Kidney epithelial cell (primary cell): ENCODE measurements around the gene MITF. TPM values are rescaled to one million over a fixed set of nuclear protein-coding genes. Genes with fewer than 3 reads are reported as not detected.

Source experiments
- DNase-seq: peaks from one replicate; pipeline ENCODE4 v3.0.0-alpha.2; 2010; ENCODE audit warnings: low read depth
- H3K27me3 ChIP-seq: 2 replicates; pipeline ENCODE4 v1.6.0; 2011; ENCODE audit warnings: low read length; ENCODE audit not compliant: control insufficient read depth, insufficient read depth
- H3K36me3 ChIP-seq: 2 replicates; pipeline ENCODE4 v1.5.1; 2011; ENCODE audit warnings: low read length; ENCODE audit not compliant: control insufficient read depth, insufficient read depth
- H3K4me3 ChIP-seq: 2 replicates; pipeline ENCODE4 v1.5.1; 2011; ENCODE audit warnings: low read depth, mild to moderate bottlenecking, control low read depth, low read length
- total RNA-seq: library from RNA; depleted of rRNA; stranded (reverse); fragments of >200 nt; gene quantifications from 2 replicates; pipeline ENCODE4 v1.2.3, GENCODE V29; 2015
- TF ChIP-seq, protein P1 (sequence below): IDR thresholded peaks from 2 replicates; pipeline ENCODE4 v1.5.1; 2011; ENCODE audit warnings: mild to moderate bottlenecking, moderate library complexity, low read length, control low read depth, inconsistent platforms; ENCODE audit not compliant: insufficient read depth, poor library complexity, severe bottlenecking

The MITF gene
- total RNA-seq, 1 donor from 2014 or later = 5.8 TPM

GRCh38 chr3:69868841-69869420 lies 129.7 kb downstream of the MITF start:
- no peak for DNase-seq
- Histone ChIP-seq H3K27me3 (no peaks in the 10 kb centered on the region), H3K4me3 (no peak overlapping the region), H3K36me3 (no peaks in the 10 kb centered on the region)
- TF ChIP-seq, protein P1, sequence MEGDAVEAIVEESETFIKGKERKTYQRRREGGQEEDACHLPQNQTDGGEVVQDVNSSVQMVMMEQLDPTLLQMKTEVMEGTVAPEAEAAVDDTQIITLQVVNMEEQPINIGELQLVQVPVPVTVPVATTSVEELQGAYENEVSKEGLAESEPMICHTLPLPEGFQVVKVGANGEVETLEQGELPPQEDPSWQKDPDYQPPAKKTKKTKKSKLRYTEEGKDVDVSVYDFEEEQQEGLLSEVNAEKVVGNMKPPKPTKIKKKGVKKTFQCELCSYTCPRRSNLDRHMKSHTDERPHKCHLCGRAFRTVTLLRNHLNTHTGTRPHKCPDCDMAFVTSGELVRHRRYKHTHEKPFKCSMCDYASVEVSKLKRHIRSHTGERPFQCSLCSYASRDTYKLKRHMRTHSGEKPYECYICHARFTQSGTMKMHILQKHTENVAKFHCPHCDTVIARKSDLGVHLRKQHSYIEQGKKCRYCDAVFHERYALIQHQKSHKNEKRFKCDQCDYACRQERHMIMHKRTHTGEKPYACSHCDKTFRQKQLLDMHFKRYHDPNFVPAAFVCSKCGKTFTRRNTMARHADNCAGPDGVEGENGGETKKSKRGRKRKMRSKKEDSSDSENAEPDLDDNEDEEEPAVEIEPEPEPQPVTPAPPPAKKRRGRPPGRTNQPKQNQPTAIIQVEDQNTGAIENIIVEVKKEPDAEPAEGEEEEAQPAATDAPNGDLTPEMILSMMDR = no peak

GRCh38 chr3:69869643-69870042 lies 130.4 kb downstream of the MITF start:
- Histone ChIP-seq H3K4me3 (no peak overlapping the region), H3K27me3 (no peaks in the 10 kb centered on the region), H3K36me3 (no peaks in the 10 kb centered on the region)
- TF ChIP-seq, protein P1 = no peak
- DNase-seq = no peak

DNA sequence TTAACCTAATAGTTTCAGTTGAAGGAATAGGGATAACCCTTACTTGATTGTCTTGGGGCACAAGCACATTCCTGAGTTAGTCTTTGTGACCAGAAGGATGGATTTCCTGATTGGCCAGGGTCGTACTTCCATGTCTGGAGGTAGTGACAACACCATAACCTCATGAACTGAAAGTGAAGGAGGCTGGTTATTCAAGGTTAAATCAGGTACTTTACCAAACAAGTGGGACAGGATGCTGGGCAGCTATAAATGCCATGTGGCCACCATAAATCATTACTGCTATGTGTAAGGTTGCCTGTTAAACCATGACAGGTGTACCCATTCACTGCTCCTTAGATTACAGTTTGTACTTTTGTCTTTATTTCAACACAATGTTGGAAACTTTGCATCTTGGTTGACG lies 132.0 kb downstream of the MITF start:
- Histone ChIP-seq H3K36me3 (no peaks in the 10 kb centered on the region), H3K27me3 (no peaks in the 10 kb centered on the region), H3K4me3 (no peak overlapping the region)
- DNase-seq = peak; percentile 37
- TF ChIP-seq, protein P1 = no peak

DNA sequence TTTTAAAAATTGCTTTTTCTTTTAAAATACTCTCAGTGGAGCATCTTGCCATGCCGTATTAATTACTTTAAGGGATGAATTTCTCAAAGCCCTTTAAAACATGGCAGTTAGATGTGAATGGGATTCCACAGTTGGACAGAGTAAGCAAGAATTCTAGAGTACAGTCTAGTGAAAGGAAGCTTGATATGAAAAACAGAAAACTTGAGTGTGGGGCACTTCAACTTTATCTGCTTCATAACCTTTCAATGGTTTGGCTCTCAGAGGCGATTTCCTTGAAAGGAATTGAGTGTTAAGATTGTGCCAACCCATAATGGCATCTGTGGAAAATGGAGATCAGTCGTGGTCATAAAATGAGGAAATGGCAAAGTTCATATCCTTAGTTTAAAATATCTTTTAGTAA lies 132.6 kb downstream of the MITF start:
- TF ChIP-seq, protein P1 = no peak
- H3K36me3 ChIP-seq = no peaks in the 10 kb centered on the region
- H3K4me3 ChIP-seq = no peak overlapping the region
- no peaks in the 10 kb centered on the region for H3K27me3 ChIP-seq
- no peak for DNase-seq

- no peak for DNase-seq
- H3K27me3 ChIP-seq = no peaks in the 10 kb centered on the region
- TF ChIP-seq, protein P1 = no peak
- H3K4me3 ChIP-seq = no peak overlapping the region
- no peaks in the 10 kb centered on the region for H3K36me3 ChIP-seq
Measured at GRCh38 chr3:69872783-69873378, 133.6 kb downstream of the MITF start.

DNA sequence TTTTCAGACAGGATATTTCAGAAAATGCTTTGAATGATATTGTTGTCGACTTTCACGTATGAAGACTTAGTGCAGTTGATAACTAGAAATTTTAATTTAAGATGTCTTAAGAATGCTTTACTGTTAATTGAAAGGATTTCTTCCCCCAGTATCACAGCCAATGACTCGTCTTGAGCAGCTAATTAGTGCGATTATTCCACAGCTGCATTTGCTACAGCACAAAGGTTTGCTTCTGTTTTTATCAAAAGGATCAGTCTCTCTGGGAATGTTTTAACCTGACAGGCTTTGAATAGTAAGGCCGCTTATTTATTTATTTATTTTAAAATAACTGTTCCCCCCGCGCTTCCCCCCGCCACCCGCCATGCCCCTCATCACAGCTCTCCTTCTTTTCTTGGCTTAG lies 136.8 kb downstream of the MITF start:
- H3K36me3 ChIP-seq = no peaks in the 10 kb centered on the region
- no peak for DNase-seq
- TF ChIP-seq, protein P1 = no peak
- no peak overlapping the region for H3K4me3 ChIP-seq
- no peaks in the 10 kb centered on the region for H3K27me3 ChIP-seq
